ENCODE results near the gene HTR3A. TPM values are rescaled to one million over a fixed set of nuclear protein-coding genes. Genes with fewer than 3 reads are reported as not detected.
"Not testable (repeated sequence)": the region's sequence is repeated elsewhere in the genome, so short reads cannot be mapped to it uniquely, and the experiment has no call there.

Gene HTR3A
- not detected for total RNA-seq
- long read RNA-seq: 0 reads

- DNase-seq (peak; percentile 76), ATAC-seq (ENCODE audit: poor library complexity) (peak; percentile 95)
- intact Hi-C loops (cut with DNase I): no loop called here
Observed at GRCh38 chr11:113974741-113975470, at the start of gene HTR3A. Gene HTR3A, plus strand, starts transcription at chr11:113975108. Its CDS starts 218 bp downstream, at chr11:113975326.

- ATAC-seq (ENCODE audit: poor library complexity): no peak
- intact Hi-C loops (cut with DNase I): no loop called here
- no peak for DNase-seq
Observed at GRCh38 chr11:113926273-113927197, 48.4 kb upstream of the HTR3A start.

- ATAC-seq (ENCODE audit: poor library complexity) (no peak), DNase-seq (no peak)
- intact Hi-C loops (cut with DNase I): no loop called here
Observed at GRCh38 chr11:113928311-113928710, 46.6 kb upstream of the HTR3A start.

GRCh38 chr11:113932788-113933187, 42.1 kb upstream of the HTR3A start:
- DNase-seq (no peak), ATAC-seq (ENCODE audit: poor library complexity) (no peak)
- intact Hi-C loops (cut with DNase I): no loop called here

- ATAC-seq (ENCODE audit: poor library complexity); DNase-seq; intact Hi-C loops (cut with DNase I): not testable (repeated sequence)
Observed at GRCh38 chr11:113934193-113934592, 40.7 kb upstream of the HTR3A start.

- ATAC-seq (ENCODE audit: poor library complexity) (no peak), DNase-seq (no peak)
- intact Hi-C loops (cut with DNase I): no loop called here
Observed at GRCh38 chr11:113934761-113935160, 40.1 kb upstream of the HTR3A start.

GRCh38 chr11:113935858-113936257, 39.0 kb upstream of the HTR3A start:
- no peak for ATAC-seq (ENCODE audit: poor library complexity)
- DNase-seq: no peak
- intact Hi-C loops (cut with DNase I): no loop called here

- DNase-seq (no peak), ATAC-seq (ENCODE audit: poor library complexity) (no peak)
- intact Hi-C loops (cut with DNase I): no loop called here
Observed at GRCh38 chr11:113937918-113938317, 37.0 kb upstream of the HTR3A start.

GRCh38 chr11:113942256-113942655, 32.7 kb upstream of the HTR3A start:
- ATAC-seq (ENCODE audit: poor library complexity) (no peak), DNase-seq (no peak)
- intact Hi-C loops (cut with DNase I): no loop called here

GRCh38 chr11:113946162-113946561, 28.7 kb upstream of the HTR3A start:
- ATAC-seq (ENCODE audit: poor library complexity); DNase-seq; intact Hi-C loops (cut with DNase I): not testable (repeated sequence)

GRCh38 chr11:113947994-113948393, 26.9 kb upstream of the HTR3A start:
- ATAC-seq (ENCODE audit: poor library complexity): no peak
- intact Hi-C loops (cut with DNase I): no loop called here
- DNase-seq: no peak

- ATAC-seq (ENCODE audit: poor library complexity): no peak
- intact Hi-C loops (cut with DNase I): no loop called here
- no peak for DNase-seq
Observed at GRCh38 chr11:113949891-113950290, 25.0 kb upstream of the HTR3A start.

- no peak for ATAC-seq (ENCODE audit: poor library complexity)
- intact Hi-C loops (cut with DNase I): no loop called here
Observed at GRCh38 chr11:113951537-113951936, 23.4 kb upstream of the HTR3A start.

GRCh38 chr11:113952070-113952469, 22.8 kb upstream of the HTR3A start:
- intact Hi-C loops (cut with DNase I): no loop called here

More at GRCh38 chr11:113951537-113951936, 23.4 kb upstream of the HTR3A start:
- no peak for DNase-seq

GRCh38 chr11:113952588-113952987, 22.3 kb upstream of the HTR3A start:
- peak; percentile 56 for DNase-seq
- intact Hi-C loops (cut with DNase I): no loop called here
- no peak for ATAC-seq (ENCODE audit: poor library complexity)

More at GRCh38 chr11:113952070-113952469, 22.8 kb upstream of the HTR3A start:
- ATAC-seq (ENCODE audit: poor library complexity): no peak
- no peak for DNase-seq

- intact Hi-C loops (cut with DNase I): no loop called here
- ATAC-seq (ENCODE audit: poor library complexity): no peak
- DNase-seq: no peak
Observed at GRCh38 chr11:113954235-113954634, 20.7 kb upstream of the HTR3A start.

- ATAC-seq (ENCODE audit: poor library complexity): no peak
- no peak for DNase-seq
- intact Hi-C loops (cut with DNase I): no loop called here
Observed at GRCh38 chr11:113956986-113957385, 17.9 kb upstream of the HTR3A start.

- intact Hi-C loops (cut with DNase I): no loop called here
- DNase-seq: no peak
- ATAC-seq (ENCODE audit: poor library complexity): no peak
Observed at GRCh38 chr11:113960702-113961330, 14.1 kb upstream of the HTR3A start.

GRCh38 chr11:113967361-113967760, 7.5 kb upstream of the HTR3A start:
- intact Hi-C loops (cut with DNase I): no loop called here
- ATAC-seq (ENCODE audit: poor library complexity) (no peak), DNase-seq (no peak)

Measured in Right ventricle myocardium superior (tissue), 1 donor.